Measurements from ENCODE around the gene ACOX1.

ACOX1 gene

GRCh38 chr17:75898791-75899190 lies 80.2 kb downstream of the ACOX1 start:
- H3K4me3 ChIP-seq (ENCODE audit: low read depth, low read length) = no peak overlapping the region
- TF ChIP-seq CTCF (IDR thresholded peaks at IDR 0.05; ENCODE audit: low read depth, low read length) = no peak

GRCh38 chr17:75898065-75898464 lies 80.9 kb downstream of the ACOX1 start:
- TF ChIP-seq CTCF (IDR thresholded peaks at IDR 0.05; ENCODE audit: low read depth, low read length) = no peak
- no peak overlapping the region for H3K4me3 ChIP-seq (ENCODE audit: low read depth, low read length)

- TF ChIP-seq CTCF (IDR thresholded peaks at IDR 0.05; ENCODE audit: low read depth, low read length) = no peak
- peak overlapping the region; percentile 68 for H3K4me3 ChIP-seq (ENCODE audit: low read depth, low read length)
Observed at GRCh38 chr17:75897160-75898019, 81.6 kb downstream of the ACOX1 start.

GRCh38 chr17:75896415-75897159 lies 82.4 kb downstream of the ACOX1 start, which contains the start of gene TRIM65:
Gene TRIM65 (minus strand): TSS chr17:75896951. CDS start chr17:75896937, 14 bp downstream.
- peak within 1 kb of the TSS; percentile 68 for H3K4me3 ChIP-seq (ENCODE audit: low read depth, low read length)
- no peak for TF ChIP-seq CTCF (IDR thresholded peaks at IDR 0.05; ENCODE audit: low read depth, low read length)

GRCh38 chr17:75895370-75896155 lies 83.4 kb downstream of the ACOX1 start:
- H3K4me3 ChIP-seq (ENCODE audit: low read depth, low read length) = peak overlapping the region; percentile 68
- TF ChIP-seq CTCF (IDR thresholded peaks at IDR 0.05; ENCODE audit: low read depth, low read length) = no peak; the same call in 1 of the 2 replicates

- no peak overlapping the region for H3K4me3 ChIP-seq (ENCODE audit: low read depth, low read length)
- no peak for TF ChIP-seq CTCF (IDR thresholded peaks at IDR 0.05; ENCODE audit: low read depth, low read length)
Observed at GRCh38 chr17:75894049-75894733, 84.8 kb downstream of the ACOX1 start.

All from WI38 (cell line).